Body of pancreas (tissue), 4 donors: ENCODE measurements around the gene CATSPER1.

ENCODE experiments used
- POLR2A ChIP-seq, 3 donors: fragments of 450-650 bp; IDR thresholded peaks; one replicate each; pipeline ENCODE4 v1.6.1; 2016; ENCODE audit warnings: antibody characterized with exemption in 3 of 3, mild to moderate bottlenecking in 2 of 3
- TF ChIP-seq, protein P1 (sequence below), 7 experiments: fragments of 450-650 bp in 4 of 7; fragments of 200-600 bp in 3 of 7; sonication (generic) in 3 of 7; IDR thresholded peaks; one replicate each; pipeline ENCODE4 v1.5.1; 2016 to 2019; ENCODE audit warnings: antibody characterized with exemption in 7 of 7

DNA sequence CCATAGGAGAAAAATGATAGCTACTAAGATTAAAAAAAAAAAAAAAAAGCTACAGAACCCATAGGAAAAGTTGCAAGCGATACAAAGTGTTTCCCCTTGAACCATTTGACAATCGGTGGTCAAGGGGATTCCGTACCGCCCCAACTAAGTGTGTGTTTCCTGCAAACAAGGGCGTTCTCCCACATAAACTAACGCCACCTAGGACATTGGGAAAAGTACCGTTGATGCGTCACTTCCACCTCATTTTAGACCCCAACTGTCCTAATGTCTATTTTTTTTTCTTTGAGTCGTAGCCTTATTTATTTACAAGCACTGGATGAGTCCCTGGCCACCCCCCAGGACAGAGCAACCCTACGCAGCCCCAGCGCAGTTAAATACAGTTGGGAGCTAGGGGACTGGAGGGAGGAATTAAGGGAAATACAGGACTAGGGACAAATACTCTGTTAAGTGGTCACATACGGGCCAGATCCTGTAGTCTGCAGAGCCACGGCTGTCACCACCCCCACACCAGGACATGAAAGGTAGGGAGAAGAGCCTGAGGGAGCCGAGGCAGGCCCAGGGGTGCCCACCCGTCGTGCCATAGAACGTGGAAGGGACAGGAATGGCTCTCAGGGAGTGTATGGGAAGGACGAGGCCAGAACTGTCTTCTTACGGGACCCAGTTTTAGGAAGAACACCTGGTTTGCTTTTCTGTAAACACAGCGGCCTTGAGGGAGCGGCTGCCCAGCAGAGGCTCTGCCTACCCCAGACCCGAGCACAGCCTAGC, 43.3 kb downstream of the CATSPER1 start:
- TF ChIP-seq, protein P1, sequence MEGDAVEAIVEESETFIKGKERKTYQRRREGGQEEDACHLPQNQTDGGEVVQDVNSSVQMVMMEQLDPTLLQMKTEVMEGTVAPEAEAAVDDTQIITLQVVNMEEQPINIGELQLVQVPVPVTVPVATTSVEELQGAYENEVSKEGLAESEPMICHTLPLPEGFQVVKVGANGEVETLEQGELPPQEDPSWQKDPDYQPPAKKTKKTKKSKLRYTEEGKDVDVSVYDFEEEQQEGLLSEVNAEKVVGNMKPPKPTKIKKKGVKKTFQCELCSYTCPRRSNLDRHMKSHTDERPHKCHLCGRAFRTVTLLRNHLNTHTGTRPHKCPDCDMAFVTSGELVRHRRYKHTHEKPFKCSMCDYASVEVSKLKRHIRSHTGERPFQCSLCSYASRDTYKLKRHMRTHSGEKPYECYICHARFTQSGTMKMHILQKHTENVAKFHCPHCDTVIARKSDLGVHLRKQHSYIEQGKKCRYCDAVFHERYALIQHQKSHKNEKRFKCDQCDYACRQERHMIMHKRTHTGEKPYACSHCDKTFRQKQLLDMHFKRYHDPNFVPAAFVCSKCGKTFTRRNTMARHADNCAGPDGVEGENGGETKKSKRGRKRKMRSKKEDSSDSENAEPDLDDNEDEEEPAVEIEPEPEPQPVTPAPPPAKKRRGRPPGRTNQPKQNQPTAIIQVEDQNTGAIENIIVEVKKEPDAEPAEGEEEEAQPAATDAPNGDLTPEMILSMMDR (IDR thresholded peaks at IDR 0.05), result no peak
- TF ChIP-seq POLR2A (IDR thresholded peaks at IDR 0.05), result no peak
